B cell (primary cell): ENCODE measurements around the gene TSPAN9. TPM values are rescaled to one million over a fixed set of nuclear protein-coding genes. Genes with fewer than 3 reads are reported as not detected.

Source experiments
- ATAC-seq: fragments of 200-7000 bp; cut with Tn5 transposase; one replicate; pipeline ENCODE4 v1.10.0; 2021; ENCODE audit warnings: low read depth, mild to moderate bottlenecking, moderate number of reproducible peaks, moderate library complexity
- CTCF ChIA-PET: fragments of 350-600 bp; sonication (Branson Sonifier 250); formaldehyde crosslinking; loops from one replicate; lab custom pipeline; 2021; ENCODE audit warnings: antibody characterized with exemption, inconsistent platforms; lab: Charles Lee
- POLR2A ChIA-PET: fragments of 350-600 bp; sonication (Branson Sonifier 250); formaldehyde crosslinking; loops from one replicate; lab custom pipeline; 2021; ENCODE audit warnings: antibody characterized with exemption; lab: Charles Lee
- DNase-seq: peaks from one replicate; pipeline ENCODE4 v3.0.0; 2013
- H2AFZ ChIP-seq: 2 replicates; pipeline ENCODE4 v1.6.1; 2012; ENCODE audit warnings: mild to moderate bottlenecking, low read depth, low read length; ENCODE audit not compliant: insufficient read depth, poor library complexity, severe bottlenecking
- H3K27ac ChIP-seq, 2 donors: 1 replicate in 1 of 2; 2 replicates in 1 of 2; pipeline ENCODE4 v1.5.1; 2012 to 2013; ENCODE audit warnings: low read length in 2 of 2, mild to moderate bottlenecking in 2 of 2, moderate library complexity in 1 of 2
- H3K27me3 ChIP-seq, 4 experiments: fragments of 200-600 bp in 1 of 4; sonication (generic) in 1 of 4; replicated peaks in 1 of 4; 1 replicate in 2 of 4; 2 replicates in 2 of 4; pipeline versions ENCODE4 v1.6.1 to v1.7.0; 2013 to 2016; ENCODE audit warnings: low read length in 3 of 4, mild to moderate bottlenecking in 2 of 4, mixed read lengths in 1 of 4, moderate library complexity in 1 of 4; ENCODE audit not compliant: insufficient read depth in 4 of 4, control insufficient read depth in 3 of 4; ENCODE audit errors: control extremely low read depth in 1 of 4
- H3K36me3 ChIP-seq, 2 experiments: replicated peaks in 1 of 2; 1 replicate in 1 of 2; 2 replicates in 1 of 2; pipeline versions ENCODE4 v1.6.1 to v1.7.1; 2013; ENCODE audit warnings: low read length in 1 of 2; ENCODE audit not compliant: insufficient read depth in 2 of 2, control insufficient read depth in 1 of 2; ENCODE audit errors: control extremely low read depth in 1 of 2, extremely low read depth in 1 of 2
- H3K4me1 ChIP-seq, 2 donors: fragments of 200-600 bp in 1 of 2; sonication (generic) in 1 of 2; 1 replicate in 1 of 2; 2 replicates in 1 of 2; pipeline versions ENCODE4 v1.5.1 to v1.6.1; 2013 to 2017; ENCODE audit warnings: low read length in 2 of 2; ENCODE audit not compliant: control insufficient read depth in 2 of 2, insufficient read depth in 2 of 2
- H3K4me2 ChIP-seq: replicated peaks from 2 replicates; pipeline ENCODE3; 2012; ENCODE audit warnings: mild to moderate bottlenecking, low read depth, low read length; ENCODE audit not compliant: poor library complexity, severe bottlenecking
- H3K4me3 ChIP-seq, 5 experiments: fragments of 200-600 bp in 1 of 5; sonication (generic) in 1 of 5; 1 replicate in 3 of 5; 2 replicates in 2 of 5; pipeline versions ENCODE4 v1.5.1 to v1.7.0; 2011 to 2016; ENCODE audit warnings: low read length in 4 of 5, mild to moderate bottlenecking in 4 of 5, low read depth in 2 of 5, control low read depth in 1 of 5, moderate library complexity in 1 of 5; ENCODE audit not compliant: insufficient read depth in 1 of 5; ENCODE audit errors: control extremely low read depth in 1 of 5, extremely low read depth in 1 of 5
- H3K79me2 ChIP-seq: fragments of 200-600 bp; sonication (generic); one replicate; pipeline ENCODE4 v1.6.0; 2016; ENCODE audit warnings: low read length; ENCODE audit not compliant: control insufficient read depth, insufficient read depth
- H3K9ac ChIP-seq: fragments of 200-600 bp; sonication (generic); 2 replicates; pipeline ENCODE4 v1.6.1; 2017; ENCODE audit warnings: mild to moderate bottlenecking, low read length, moderate library complexity
- H3K9me3 ChIP-seq, 3 donors: one replicate each; pipeline versions ENCODE4 v1.6.1 to v1.7.1; 2013; ENCODE audit warnings: low read length in 2 of 3; ENCODE audit not compliant: control insufficient read depth in 2 of 3, insufficient read depth in 1 of 3; ENCODE audit errors: control extremely low read depth in 1 of 3
- H4K20me1 ChIP-seq: 2 replicates; pipeline ENCODE4 v1.6.0; 2012; ENCODE audit warnings: mild to moderate bottlenecking, low read length; ENCODE audit not compliant: insufficient read depth, control insufficient read depth, poor library complexity, severe bottlenecking
- H3K27ac Mint-ChIP-seq: one replicate; pipeline ENCODE4 v1.8.0; 2021; ENCODE audit warnings: mixed read lengths
- H3K27me3 Mint-ChIP-seq: one replicate; pipeline ENCODE4 v1.8.0; 2021; ENCODE audit warnings: mixed read lengths
- H3K4me1 Mint-ChIP-seq: one replicate; pipeline ENCODE4 v1.8.0; 2021; ENCODE audit warnings: mixed read lengths
- H3K4me3 Mint-ChIP-seq: one replicate; pipeline ENCODE4 v1.8.0; 2021; ENCODE audit warnings: mixed read lengths
- H3K9me3 Mint-ChIP-seq: one replicate; pipeline ENCODE4 v1.8.0; 2022; ENCODE audit warnings: mixed read lengths; ENCODE audit not compliant: insufficient read depth
- CTCF ChIP-seq: fragments of 200-600 bp; IDR thresholded peaks from one replicate; pipeline ENCODE4 v1.8.0; 2022; ENCODE audit warnings: antibody characterized with exemption, mild to moderate bottlenecking
- EZH2 ChIP-seq: IDR thresholded peaks from 2 replicates; pipeline ENCODE4 v1.6.1; 2012; ENCODE audit warnings: borderline replicate concordance, low read depth, mild to moderate bottlenecking, moderate library complexity, low read length; ENCODE audit not compliant: insufficient read depth, poor library complexity, severe bottlenecking
- WGBS: methylation state at CpG from one replicate; pipeline ENCODE4 v1.1.5; 2013; ENCODE audit warnings: missing lambda C conversion rate; ENCODE audit not compliant: insufficient coverage; 5-methylcytosine and 5-hydroxymethylcytosine counted together
- intact Hi-C: fragments of 100-400 bp; cut with micrococcal nuclease; formaldehyde crosslinking; loops from one replicate; pipeline ENCODE4 v1.10.0; 2022
- polyA plus RNA-seq: library from polyadenylated mRNA; depleted of rRNA; stranded (reverse); fragments of >200 nt; gene quantifications from 2 replicates; pipeline ENCODE4 v1.2.3, GENCODE V29; 2012
- total RNA-seq, 2 donors: library from RNA; stranded (reverse); fragments of 120-200 nt in 1 of 2; gene quantifications; 1 replicate in 1 of 2; 2 replicates in 1 of 2; pipeline versions ENCODE4 v1.2.3 to v1.2.4, GENCODE V29; 2013 to 2022

The TSPAN9 gene
- total and polyA plus RNA-seq, 2 donors (not counting 1 experiment from before 2014, with no cell fraction given) = 0.15 to 0.37 TPM

GRCh38 chr12:3263939-3264922 is 187.1 kb downstream of the TSPAN9 start:
- ChIA-PET CTCF (no interaction called here), POLR2A (no interaction called here)
- H3K36me3 ChIP-seq = no peaks in the 10 kb centered on the region
- 89% methylated on average over 31 of the region's 35 CpGs for WGBS
- H3K4me1 Mint-ChIP-seq = no peaks in the 10 kb centered on the region
- no peak overlapping the region for H3K4me2 ChIP-seq
- no peak overlapping the region for H3K4me3 Mint-ChIP-seq
- H2AFZ ChIP-seq = no peak overlapping the region
- no peaks in the 10 kb centered on the region for H3K27me3 ChIP-seq
- no peaks in the 10 kb centered on the region for H3K79me2 ChIP-seq
- H3K27me3 Mint-ChIP-seq = peaks cover 18% of the 10 kb centered on the region
- no peak overlapping the region for H3K9ac ChIP-seq
- ATAC-seq (no peak), DNase-seq (no peak)
- no peaks in the 10 kb centered on the region for H3K4me1 ChIP-seq
- intact Hi-C loops = no loop called here
- no peak overlapping the region for H3K27ac Mint-ChIP-seq
- no peak overlapping the region for H3K4me3 ChIP-seq
- no peaks in the 10 kb centered on the region for H4K20me1 ChIP-seq
- no peaks in the 10 kb centered on the region for H3K9me3 ChIP-seq
- H3K9me3 Mint-ChIP-seq = no peaks in the 10 kb centered on the region
- TF ChIP-seq EZH2 (no peak), CTCF (no peak)
- H3K27ac ChIP-seq = no peak overlapping the region

GRCh38 chr12:3265406-3265805 is 188.2 kb downstream of the TSPAN9 start:
- no peaks in the 10 kb centered on the region for H3K79me2 ChIP-seq
- no peak overlapping the region for H2AFZ ChIP-seq
- no peak overlapping the region for H3K9ac ChIP-seq
- intact Hi-C loops = no loop called here
- no peaks in the 10 kb centered on the region for H3K27me3 ChIP-seq
- no peaks in the 10 kb centered on the region for H3K9me3 ChIP-seq
- TF ChIP-seq EZH2 (no peak), CTCF (no peak)
- no peak overlapping the region for H3K4me3 Mint-ChIP-seq
- H3K27ac ChIP-seq = no peak overlapping the region
- H3K27me3 Mint-ChIP-seq = peaks cover 19% of the 10 kb centered on the region
- DNase-seq (no peak), ATAC-seq (no peak)
- H3K4me2 ChIP-seq = no peak overlapping the region
- no peaks in the 10 kb centered on the region for H4K20me1 ChIP-seq
- H3K36me3 ChIP-seq = no peaks in the 10 kb centered on the region
- 83% methylated on average over 4 of the region's 8 CpGs for WGBS
- no peaks in the 10 kb centered on the region for H3K9me3 Mint-ChIP-seq
- ChIA-PET CTCF (interaction anchor here (1.6 kb wide), 1 partner anchor 10 kb away, joined by 4 read pairs; no protein-coding TSS in a partner anchor), POLR2A (no interaction called here)
- no peaks in the 10 kb centered on the region for H3K4me1 ChIP-seq
- H3K4me3 ChIP-seq = no peak overlapping the region
- no peaks in the 10 kb centered on the region for H3K4me1 Mint-ChIP-seq
- no peak overlapping the region for H3K27ac Mint-ChIP-seq
